B cell (primary cell): Measurements from ENCODE around the gene ENOX1. TPM values are rescaled to one million over a fixed set of nuclear protein-coding genes. Genes with fewer than 3 reads are reported as not detected.

Experiments
- ATAC-seq: fragments of 200-7000 bp; cut with Tn5 transposase; one replicate; pipeline ENCODE4 v1.10.0; 2021; ENCODE audit warnings: low read depth, mild to moderate bottlenecking, moderate number of reproducible peaks, moderate library complexity
- CTCF ChIA-PET: fragments of 350-600 bp; sonication (Branson Sonifier 250); formaldehyde crosslinking; loops from one replicate; lab custom pipeline; 2021; ENCODE audit warnings: antibody characterized with exemption, inconsistent platforms; lab: Charles Lee
- POLR2A ChIA-PET: fragments of 350-600 bp; sonication (Branson Sonifier 250); formaldehyde crosslinking; loops from one replicate; lab custom pipeline; 2021; ENCODE audit warnings: antibody characterized with exemption; lab: Charles Lee
- DNase-seq: peaks from one replicate; pipeline ENCODE4 v3.0.0; 2013
- H2AFZ ChIP-seq: 2 replicates; pipeline ENCODE4 v1.6.1; 2012; ENCODE audit warnings: mild to moderate bottlenecking, low read depth, low read length; ENCODE audit not compliant: insufficient read depth, poor library complexity, severe bottlenecking
- H3K27ac ChIP-seq, 2 donors: 1 replicate in 1 of 2; 2 replicates in 1 of 2; pipeline ENCODE4 v1.5.1; 2012 to 2013; ENCODE audit warnings: low read length in 2 of 2, mild to moderate bottlenecking in 2 of 2, moderate library complexity in 1 of 2
- H3K27me3 ChIP-seq, 4 experiments: fragments of 200-600 bp in 1 of 4; sonication (generic) in 1 of 4; replicated peaks in 1 of 4; 1 replicate in 2 of 4; 2 replicates in 2 of 4; pipeline versions ENCODE4 v1.6.1 to v1.7.0; 2013 to 2016; ENCODE audit warnings: low read length in 3 of 4, mild to moderate bottlenecking in 2 of 4, mixed read lengths in 1 of 4, moderate library complexity in 1 of 4; ENCODE audit not compliant: insufficient read depth in 4 of 4, control insufficient read depth in 3 of 4; ENCODE audit errors: control extremely low read depth in 1 of 4
- H3K36me3 ChIP-seq, 2 experiments: replicated peaks in 1 of 2; 1 replicate in 1 of 2; 2 replicates in 1 of 2; pipeline versions ENCODE4 v1.6.1 to v1.7.1; 2013; ENCODE audit warnings: low read length in 1 of 2; ENCODE audit not compliant: insufficient read depth in 2 of 2, control insufficient read depth in 1 of 2; ENCODE audit errors: control extremely low read depth in 1 of 2, extremely low read depth in 1 of 2
- H3K4me1 ChIP-seq, 2 donors: fragments of 200-600 bp in 1 of 2; sonication (generic) in 1 of 2; 1 replicate in 1 of 2; 2 replicates in 1 of 2; pipeline versions ENCODE4 v1.5.1 to v1.6.1; 2013 to 2017; ENCODE audit warnings: low read length in 2 of 2; ENCODE audit not compliant: control insufficient read depth in 2 of 2, insufficient read depth in 2 of 2
- H3K4me2 ChIP-seq: replicated peaks from 2 replicates; pipeline ENCODE3; 2012; ENCODE audit warnings: mild to moderate bottlenecking, low read depth, low read length; ENCODE audit not compliant: poor library complexity, severe bottlenecking
- H3K4me3 ChIP-seq, 5 experiments: fragments of 200-600 bp in 1 of 5; sonication (generic) in 1 of 5; 1 replicate in 3 of 5; 2 replicates in 2 of 5; pipeline versions ENCODE4 v1.5.1 to v1.7.0; 2011 to 2016; ENCODE audit warnings: low read length in 4 of 5, mild to moderate bottlenecking in 4 of 5, low read depth in 2 of 5, control low read depth in 1 of 5, moderate library complexity in 1 of 5; ENCODE audit not compliant: insufficient read depth in 1 of 5; ENCODE audit errors: control extremely low read depth in 1 of 5, extremely low read depth in 1 of 5
- H3K79me2 ChIP-seq: fragments of 200-600 bp; sonication (generic); one replicate; pipeline ENCODE4 v1.6.0; 2016; ENCODE audit warnings: low read length; ENCODE audit not compliant: control insufficient read depth, insufficient read depth
- H3K9ac ChIP-seq: fragments of 200-600 bp; sonication (generic); 2 replicates; pipeline ENCODE4 v1.6.1; 2017; ENCODE audit warnings: mild to moderate bottlenecking, low read length, moderate library complexity
- H3K9me3 ChIP-seq, 3 donors: one replicate each; pipeline versions ENCODE4 v1.6.1 to v1.7.1; 2013; ENCODE audit warnings: low read length in 2 of 3; ENCODE audit not compliant: control insufficient read depth in 2 of 3, insufficient read depth in 1 of 3; ENCODE audit errors: control extremely low read depth in 1 of 3
- H4K20me1 ChIP-seq: 2 replicates; pipeline ENCODE4 v1.6.0; 2012; ENCODE audit warnings: mild to moderate bottlenecking, low read length; ENCODE audit not compliant: insufficient read depth, control insufficient read depth, poor library complexity, severe bottlenecking
- H3K27ac Mint-ChIP-seq: one replicate; pipeline ENCODE4 v1.8.0; 2021; ENCODE audit warnings: mixed read lengths
- H3K27me3 Mint-ChIP-seq: one replicate; pipeline ENCODE4 v1.8.0; 2021; ENCODE audit warnings: mixed read lengths
- H3K4me1 Mint-ChIP-seq: one replicate; pipeline ENCODE4 v1.8.0; 2021; ENCODE audit warnings: mixed read lengths
- H3K4me3 Mint-ChIP-seq: one replicate; pipeline ENCODE4 v1.8.0; 2021; ENCODE audit warnings: mixed read lengths
- H3K9me3 Mint-ChIP-seq: one replicate; pipeline ENCODE4 v1.8.0; 2022; ENCODE audit warnings: mixed read lengths; ENCODE audit not compliant: insufficient read depth
- CTCF ChIP-seq: fragments of 200-600 bp; IDR thresholded peaks from one replicate; pipeline ENCODE4 v1.8.0; 2022; ENCODE audit warnings: antibody characterized with exemption, mild to moderate bottlenecking
- EZH2 ChIP-seq: IDR thresholded peaks from 2 replicates; pipeline ENCODE4 v1.6.1; 2012; ENCODE audit warnings: borderline replicate concordance, low read depth, mild to moderate bottlenecking, moderate library complexity, low read length; ENCODE audit not compliant: insufficient read depth, poor library complexity, severe bottlenecking
- WGBS: methylation state at CpG from one replicate; pipeline ENCODE4 v1.1.5; 2013; ENCODE audit warnings: missing lambda C conversion rate; ENCODE audit not compliant: insufficient coverage; 5-methylcytosine and 5-hydroxymethylcytosine counted together
- intact Hi-C: fragments of 100-400 bp; cut with micrococcal nuclease; formaldehyde crosslinking; loops from one replicate; pipeline ENCODE4 v1.10.0; 2022
- polyA plus RNA-seq: library from polyadenylated mRNA; depleted of rRNA; stranded (reverse); fragments of >200 nt; gene quantifications from 2 replicates; pipeline ENCODE4 v1.2.3, GENCODE V29; 2012
- total RNA-seq, 2 donors: library from RNA; stranded (reverse); fragments of 120-200 nt in 1 of 2; gene quantifications; 1 replicate in 1 of 2; 2 replicates in 1 of 2; pipeline versions ENCODE4 v1.2.3 to v1.2.4, GENCODE V29; 2013 to 2022

Gene ENOX1
- total and polyA plus RNA-seq, 2 donors (not counting 1 experiment from before 2014, with no cell fraction given): not detected

GRCh38 chr13:43370842-43371241, 415.9 kb downstream of the ENOX1 start:
- ChIA-PET CTCF (no interaction called here), POLR2A (no interaction called here)
- H3K4me1 ChIP-seq: peaks cover 0 to 5% of the 10 kb centered on the region in 2 donors
- no peaks in the 10 kb centered on the region for H3K36me3 ChIP-seq
- H3K4me3 ChIP-seq: no peak overlapping the region
- no peaks in the 10 kb centered on the region for H3K79me2 ChIP-seq
- H4K20me1 ChIP-seq: no peaks in the 10 kb centered on the region
- H2AFZ ChIP-seq: no peak overlapping the region
- peaks cover 8% of the 10 kb centered on the region for H3K4me1 Mint-ChIP-seq
- DNase-seq (no peak), ATAC-seq (no peak)
- H3K27me3 ChIP-seq: no peaks in the 10 kb centered on the region
- peaks cover 7% of the 10 kb centered on the region for H3K27me3 Mint-ChIP-seq
- H3K27ac ChIP-seq: no peak overlapping the region
- no peak overlapping the region for H3K4me2 ChIP-seq
- no peak overlapping the region for H3K4me3 Mint-ChIP-seq
- H3K9me3 Mint-ChIP-seq: no peaks in the 10 kb centered on the region
- no peak overlapping the region for H3K27ac Mint-ChIP-seq
- intact Hi-C loops: no loop called here
- 100% methylated on average over 2 of the region's 6 CpGs for WGBS
- no peak overlapping the region for H3K9ac ChIP-seq
- no peak for TF ChIP-seq EZH2
- no peak for TF ChIP-seq CTCF
- H3K9me3 ChIP-seq: no peaks in the 10 kb centered on the region

- Histone ChIP-seq H3K27ac (no peak overlapping the region), H3K9me3 (no peaks in the 10 kb centered on the region), H3K4me1 (peaks cover 0 to 5% of the 10 kb centered on the region in 2 donors), H3K79me2 (no peaks in the 10 kb centered on the region), H3K4me3 (no peak overlapping the region), H2AFZ (no peak overlapping the region), H3K36me3 (no peaks in the 10 kb centered on the region), H4K20me1 (no peaks in the 10 kb centered on the region), H3K27me3 (no peaks in the 10 kb centered on the region), H3K9ac (no peak overlapping the region), H3K4me2 (no peak overlapping the region)
- 69% methylated on average over 2 of the region's 4 CpGs for WGBS
- H3K27ac Mint-ChIP-seq: no peak overlapping the region
- no peak for ATAC-seq
- DNase-seq: no peak
- H3K4me3 Mint-ChIP-seq: no peak overlapping the region
- TF ChIP-seq CTCF (no peak), EZH2 (no peak)
- H3K9me3 Mint-ChIP-seq: no peaks in the 10 kb centered on the region
- intact Hi-C loops: no loop called here
- ChIA-PET CTCF (no interaction called here), POLR2A (no interaction called here)
- peaks cover 8% of the 10 kb centered on the region for H3K4me1 Mint-ChIP-seq
- H3K27me3 Mint-ChIP-seq: peaks cover under 1% of the 10 kb centered on the region
Observed at GRCh38 chr13:43369319-43369718, 417.5 kb downstream of the ENOX1 start.
